WERI-Rb-1 (cell line): ENCODE results near the gene TXLNG.

ENCODE experiments used
- DNase-seq: peaks from one replicate; pipeline ENCODE4 v3.0.0-alpha.2; 2020
- H3K27ac ChIP-seq: fragments of 250-450 bp; sonication (Bioruptor Pico); 2 replicates; pipeline ENCODE4 v1.5.1; 2020; ENCODE audit warnings: mild to moderate bottlenecking, moderate library complexity
- H3K27me3 ChIP-seq: fragments of 250-450 bp; sonication (Bioruptor Pico); 2 replicates; pipeline ENCODE4 v1.5.1; 2021; ENCODE audit warnings: mild to moderate bottlenecking, low read depth, moderate library complexity; ENCODE audit not compliant: insufficient read depth, severe bottlenecking
- H3K36me3 ChIP-seq: fragments of 250-450 bp; sonication (Bioruptor Pico); 2 replicates; pipeline ENCODE4 v1.5.1; 2020; ENCODE audit warnings: mild to moderate bottlenecking, moderate library complexity
- H3K4me3 ChIP-seq: 2 replicates; pipeline ENCODE4 v1.5.1; 2011; ENCODE audit warnings: low read depth, mild to moderate bottlenecking, control low read depth, low read length
- H3K9me3 ChIP-seq: fragments of 250-450 bp; sonication (Bioruptor Pico); 2 replicates; pipeline ENCODE4 v1.5.1; 2021; ENCODE audit warnings: mild to moderate bottlenecking, moderate library complexity; ENCODE audit not compliant: severe bottlenecking
- TF ChIP-seq, protein P1 (sequence below): IDR thresholded peaks from 2 replicates; pipeline ENCODE4 v1.5.1; 2011; ENCODE audit warnings: low read depth, mild to moderate bottlenecking, control low read depth, inconsistent platforms, low read length

TXLNG gene

DNA sequence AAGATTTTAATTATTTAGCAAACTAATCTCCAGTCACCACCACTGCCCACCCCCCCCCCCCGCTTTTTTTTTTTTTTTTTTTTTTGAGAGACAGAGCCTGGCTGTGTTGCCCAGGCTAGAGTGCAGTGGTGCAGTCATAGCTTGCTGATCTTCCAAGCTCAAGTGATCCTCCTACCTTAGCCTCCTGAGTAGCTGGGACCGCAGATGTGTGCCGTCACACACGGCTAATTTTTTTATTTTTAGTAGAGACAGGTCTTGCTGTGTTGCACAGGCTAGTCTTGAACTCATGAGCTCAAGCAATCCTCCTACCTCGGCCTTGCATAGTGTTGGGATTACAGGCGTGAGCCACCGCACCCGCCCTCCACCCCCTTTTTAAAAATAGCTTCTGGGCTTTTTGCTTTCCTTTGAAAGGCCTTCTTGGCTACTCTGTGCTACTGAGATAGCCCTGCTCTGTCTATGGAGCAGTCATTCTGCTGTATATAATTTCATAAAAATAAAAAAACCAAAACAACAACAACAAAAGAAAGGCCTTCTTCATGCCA is 18.7 kb downstream of the TXLNG start:
- Histone ChIP-seq H3K36me3 (peaks cover 22% of the 10 kb centered on the region), H3K27ac (no peak overlapping the region), H3K9me3 (no peaks in the 10 kb centered on the region), H3K27me3 (no peaks in the 10 kb centered on the region), H3K4me3 (no peak overlapping the region)
- DNase-seq, result no peak
- TF ChIP-seq, protein P1, sequence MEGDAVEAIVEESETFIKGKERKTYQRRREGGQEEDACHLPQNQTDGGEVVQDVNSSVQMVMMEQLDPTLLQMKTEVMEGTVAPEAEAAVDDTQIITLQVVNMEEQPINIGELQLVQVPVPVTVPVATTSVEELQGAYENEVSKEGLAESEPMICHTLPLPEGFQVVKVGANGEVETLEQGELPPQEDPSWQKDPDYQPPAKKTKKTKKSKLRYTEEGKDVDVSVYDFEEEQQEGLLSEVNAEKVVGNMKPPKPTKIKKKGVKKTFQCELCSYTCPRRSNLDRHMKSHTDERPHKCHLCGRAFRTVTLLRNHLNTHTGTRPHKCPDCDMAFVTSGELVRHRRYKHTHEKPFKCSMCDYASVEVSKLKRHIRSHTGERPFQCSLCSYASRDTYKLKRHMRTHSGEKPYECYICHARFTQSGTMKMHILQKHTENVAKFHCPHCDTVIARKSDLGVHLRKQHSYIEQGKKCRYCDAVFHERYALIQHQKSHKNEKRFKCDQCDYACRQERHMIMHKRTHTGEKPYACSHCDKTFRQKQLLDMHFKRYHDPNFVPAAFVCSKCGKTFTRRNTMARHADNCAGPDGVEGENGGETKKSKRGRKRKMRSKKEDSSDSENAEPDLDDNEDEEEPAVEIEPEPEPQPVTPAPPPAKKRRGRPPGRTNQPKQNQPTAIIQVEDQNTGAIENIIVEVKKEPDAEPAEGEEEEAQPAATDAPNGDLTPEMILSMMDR, result no peak

DNA sequence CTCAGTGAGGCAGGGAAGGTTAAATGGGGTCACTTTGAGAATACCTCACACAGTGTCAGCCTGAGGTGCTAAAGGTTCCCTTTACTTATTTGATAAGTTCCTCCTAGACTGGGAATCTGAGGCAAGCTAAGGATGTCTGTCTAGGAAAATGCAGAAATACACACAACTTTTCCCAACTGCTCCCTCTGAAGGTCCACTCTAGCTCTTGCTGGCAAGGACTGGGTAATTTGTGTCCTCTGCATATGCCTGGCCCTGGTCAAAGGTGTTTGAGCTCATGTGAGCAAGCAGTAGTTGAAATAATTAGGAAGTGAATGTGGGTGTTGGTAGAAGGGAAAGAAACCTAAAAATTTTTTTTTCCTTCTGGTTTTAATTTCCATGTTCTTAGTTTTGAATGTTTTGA is 21.3 kb downstream of the TXLNG start:
- no peak for DNase-seq
- H3K4me3 ChIP-seq, result no peak overlapping the region

GRCh38 chrX:16807976-16808542 is 21.8 kb downstream of the TXLNG start:
- Histone ChIP-seq H3K4me3 (no peak overlapping the region), H3K36me3 (peaks cover 24% of the 10 kb centered on the region), H3K27ac (no peak overlapping the region), H3K9me3 (no peaks in the 10 kb centered on the region), H3K27me3 (no peaks in the 10 kb centered on the region)
- TF ChIP-seq, protein P1, result no peak
- no peak for DNase-seq

More for the DNA sequence above, 21.3 kb downstream of the TXLNG start:
- H3K36me3 ChIP-seq, result peaks cover 24% of the 10 kb centered on the region
- TF ChIP-seq, protein P1, result peak; percentile 34; the same call in 1 of the 2 replicates
- no peaks in the 10 kb centered on the region for H3K27me3 ChIP-seq
- no peaks in the 10 kb centered on the region for H3K9me3 ChIP-seq
- no peak overlapping the region for H3K27ac ChIP-seq

DNA sequence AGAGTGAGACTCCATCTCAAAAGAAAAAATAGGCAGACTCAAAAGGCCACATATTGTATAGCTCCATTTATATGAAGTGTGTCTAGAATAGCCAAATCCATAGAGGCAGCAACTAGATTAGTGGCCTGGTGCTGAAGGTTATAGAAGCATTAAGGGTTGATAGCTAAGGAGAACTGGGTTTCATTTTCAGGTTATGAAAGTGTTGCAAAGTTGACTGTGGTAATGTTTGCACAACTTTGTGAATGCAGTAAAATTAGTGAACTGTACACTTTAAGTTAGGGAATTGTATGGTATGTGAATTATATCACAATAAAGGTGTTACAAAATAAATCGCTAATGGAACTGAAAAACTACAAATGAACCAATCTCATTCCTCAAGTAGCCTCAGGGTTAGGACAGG is 28.3 kb downstream of the TXLNG start:
- H3K9me3 ChIP-seq, result no peaks in the 10 kb centered on the region
- no peaks in the 10 kb centered on the region for H3K27me3 ChIP-seq
- H3K36me3 ChIP-seq, result peaks cover 34% of the 10 kb centered on the region
- TF ChIP-seq, protein P1, result no peak
- H3K27ac ChIP-seq, result no peak overlapping the region
- DNase-seq, result no peak
- no peak overlapping the region for H3K4me3 ChIP-seq

DNA sequence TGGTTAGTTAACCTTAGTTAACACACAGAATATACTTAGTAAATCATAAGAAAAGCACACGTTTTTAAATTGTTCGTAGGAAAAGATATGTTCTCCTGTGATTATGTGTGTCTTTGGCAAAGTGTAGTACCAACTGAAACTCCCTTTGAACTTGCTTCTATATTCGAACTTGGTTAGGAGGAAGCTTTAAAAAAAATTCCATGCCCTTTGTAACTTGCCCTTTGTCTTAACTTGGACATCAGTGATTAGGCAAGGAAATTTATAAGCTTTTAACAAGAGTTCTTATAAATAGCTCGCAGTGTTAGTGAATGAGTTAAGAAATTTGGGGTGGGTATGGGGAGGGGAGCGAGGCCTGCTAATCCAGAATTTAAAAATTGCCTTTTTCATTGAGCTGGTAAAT is 33.4 kb downstream of the TXLNG start:
- peaks cover 46% of the 10 kb centered on the region for H3K36me3 ChIP-seq
- no peak overlapping the region for H3K4me3 ChIP-seq
- DNase-seq, result no peak
- no peaks in the 10 kb centered on the region for H3K27me3 ChIP-seq
- no peak overlapping the region for H3K27ac ChIP-seq
- TF ChIP-seq, protein P1, result no peak
- no peaks in the 10 kb centered on the region for H3K9me3 ChIP-seq

DNA sequence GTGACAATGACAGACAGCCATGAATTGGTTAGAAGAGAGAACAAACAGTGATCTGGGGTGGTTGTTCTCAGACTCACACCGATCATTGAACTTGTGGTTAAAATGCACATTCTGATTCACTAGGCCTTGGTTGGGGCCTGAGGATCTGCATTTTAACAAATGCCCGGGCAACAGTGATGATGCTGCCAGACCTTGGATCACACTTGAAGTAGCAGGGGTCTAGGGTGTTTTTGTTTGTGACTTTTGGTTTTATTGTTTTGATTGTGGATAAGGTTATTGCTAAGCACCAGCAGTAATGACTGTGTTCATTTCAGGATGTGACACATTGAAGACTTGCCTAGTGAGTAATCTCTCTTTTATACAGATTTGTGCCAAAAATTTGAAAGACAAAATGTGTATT is 36.5 kb downstream of the TXLNG start:
- H3K9me3 ChIP-seq, result no peaks in the 10 kb centered on the region
- TF ChIP-seq, protein P1, result no peak
- no peak for DNase-seq
- H3K27me3 ChIP-seq, result no peaks in the 10 kb centered on the region
- peaks cover 47% of the 10 kb centered on the region for H3K36me3 ChIP-seq
- H3K27ac ChIP-seq, result no peak overlapping the region
- H3K4me3 ChIP-seq, result no peak overlapping the region
